Right lobe of liver (tissue), 4 donors: ENCODE results near the gene RASSF5.

Source experiments
- POLR2A ChIP-seq: fragments of 450-650 bp; IDR thresholded peaks from one replicate; pipeline ENCODE4 v1.6.1; 2017; ENCODE audit warnings: antibody characterized with exemption, mild to moderate bottlenecking
- TF ChIP-seq, protein P1 (sequence below), 4 donors: fragments of 200-600 bp in 3 of 4; fragments of 450-650 bp in 1 of 4; IDR thresholded peaks; one replicate each; pipeline versions ENCODE4 v1.5.1 to v1.8.0; 2016 to 2022; ENCODE audit warnings: antibody characterized with exemption in 4 of 4, mild to moderate bottlenecking in 2 of 4
- donor health status: DM: no; HTN: no; CAD: no.
- donor health status: DM: no; HTN: no; CAD: no.
- donor health status: DM: no; HTN: yes; CAD: no.

DNA sequence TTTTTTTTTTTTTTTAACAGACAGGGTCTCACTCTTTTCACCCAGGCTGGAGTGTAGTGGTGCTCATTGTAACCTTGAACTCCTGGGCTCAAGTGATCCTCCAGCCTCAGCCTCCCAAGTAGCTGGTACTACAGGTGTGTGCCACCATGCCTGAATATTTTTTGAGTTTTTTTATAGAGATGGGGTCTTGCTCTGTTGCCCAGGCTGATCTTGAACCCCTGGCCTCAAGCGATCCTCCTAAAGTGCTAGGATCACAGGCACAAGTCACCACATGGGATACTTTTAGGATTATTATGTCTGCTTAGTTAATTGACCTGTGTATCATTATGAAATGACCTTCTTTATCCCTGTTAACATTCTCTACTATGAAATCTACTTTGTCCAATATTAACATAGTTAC is 38.0 kb downstream of the RASSF5 start:
- TF ChIP-seq, protein P1, sequence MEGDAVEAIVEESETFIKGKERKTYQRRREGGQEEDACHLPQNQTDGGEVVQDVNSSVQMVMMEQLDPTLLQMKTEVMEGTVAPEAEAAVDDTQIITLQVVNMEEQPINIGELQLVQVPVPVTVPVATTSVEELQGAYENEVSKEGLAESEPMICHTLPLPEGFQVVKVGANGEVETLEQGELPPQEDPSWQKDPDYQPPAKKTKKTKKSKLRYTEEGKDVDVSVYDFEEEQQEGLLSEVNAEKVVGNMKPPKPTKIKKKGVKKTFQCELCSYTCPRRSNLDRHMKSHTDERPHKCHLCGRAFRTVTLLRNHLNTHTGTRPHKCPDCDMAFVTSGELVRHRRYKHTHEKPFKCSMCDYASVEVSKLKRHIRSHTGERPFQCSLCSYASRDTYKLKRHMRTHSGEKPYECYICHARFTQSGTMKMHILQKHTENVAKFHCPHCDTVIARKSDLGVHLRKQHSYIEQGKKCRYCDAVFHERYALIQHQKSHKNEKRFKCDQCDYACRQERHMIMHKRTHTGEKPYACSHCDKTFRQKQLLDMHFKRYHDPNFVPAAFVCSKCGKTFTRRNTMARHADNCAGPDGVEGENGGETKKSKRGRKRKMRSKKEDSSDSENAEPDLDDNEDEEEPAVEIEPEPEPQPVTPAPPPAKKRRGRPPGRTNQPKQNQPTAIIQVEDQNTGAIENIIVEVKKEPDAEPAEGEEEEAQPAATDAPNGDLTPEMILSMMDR (IDR thresholded peaks at IDR 0.05), result no peak
- TF ChIP-seq POLR2A, result no peak
